Measurements from ENCODE around the gene MDP1. TPM values are rescaled to one million over a fixed set of nuclear protein-coding genes. Genes with fewer than 3 reads are reported as not detected.
A peak's percentile ranks its signal among the peaks of the same experiment; 100 is the strongest.

The MDP1 gene
- total RNA-seq (10 to 100 TPM; 11.0 to 25.5 (median 17.6) TPM), polyA plus RNA-seq (10 to 100 TPM; 30.2 to 39.6 (median 33.6) TPM)
- long read RNA-seq, donor 1, transcript MDP1-201 (6 exons, 730 nt): major isoform, 7 of 13 reads
- long read RNA-seq, donor 1, partial matches to known transcripts: 0 of 13 reads
- long read RNA-seq, donor 1, other reads (novel, unspliced or antisense): 0 of 13 reads
- long read RNA-seq, donor 2, transcript MDP1-201 (6 exons, 730 nt): major isoform, 9 of 12 reads
- long read RNA-seq, donor 2, partial matches to known transcripts: 0 of 12 reads
- long read RNA-seq, donor 2, other reads (novel, unspliced or antisense): 0 of 12 reads

GRCh38 chr14:24215495-24216344 lies at the start of gene MDP1:
Gene MDP1, minus strand, starts transcription at chr14:24216066. Its CDS starts 111 bp downstream, at chr14:24215955.
- Histone ChIP-seq H3K4me3 (peak within 1 kb of the TSS; percentile 60 to 96 (median 77)), H3K36me3 (peaks cover 0 to 40% (median 15%) of the 10 kb centered on the region in 6 donors), H3K27ac (peak within 1 kb of the TSS; percentile 91 to 99 (median 96)), H3K4me1 (peaks cover 24 to 54% (median 48%) of the 10 kb centered on the region in 6 donors), H3K9me3 (no peaks in the 10 kb centered on the region), H3K27me3 (replicated peaks in 1 of 7) (no peaks in the 10 kb centered on the region)
- 0 to 1% (median 0%) methylated on average over 32 to 40 of the region's 40 CpGs for WGBS, 5 donors
- intact Hi-C loops (cut with DNase I; ENCODE audit: low total_unique reads): no loop called here
- peak; percentile 97 for DNase-seq
- TF ChIP-seq POLR2AphosphoS5 (IDR thresholded peaks at IDR 0.05) (peak; percentile 96 to 97 (median 97)), CTCF (IDR thresholded peaks at IDR 0.05 in 8 of 11, conservative IDR thresholded peaks at IDR 0.05 in 3 of 11) (peak in 10 of 11 experiments; percentile 38 to 79 (median 73)), POLR2A (IDR thresholded peaks at IDR 0.05) (peak in 2 of 3 donors; percentile 19 to 77)

DNA sequence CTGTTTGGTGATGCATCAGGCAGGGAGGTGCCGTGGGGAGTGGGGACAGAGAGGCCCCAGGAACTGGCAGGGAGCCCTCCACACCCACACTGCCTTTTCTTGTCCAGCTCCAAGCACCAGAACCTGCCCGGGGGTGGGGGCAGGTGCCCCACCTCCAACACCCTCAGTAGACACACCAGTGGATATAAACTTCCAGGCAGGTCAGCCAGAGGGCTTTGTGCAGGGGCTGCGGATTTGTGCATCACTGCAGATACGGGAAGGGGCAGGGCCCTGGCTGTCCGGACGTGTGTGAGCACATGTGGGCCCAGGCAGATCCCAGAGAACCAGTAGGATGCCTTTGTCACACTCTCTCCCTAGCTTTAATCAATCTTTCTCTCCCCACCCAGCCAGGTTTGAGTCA lies 48.4 kb upstream of the MDP1 start:
- peaks cover 0 to 2% (median 0%) of the 10 kb centered on the region in 6 donors for H3K4me1 ChIP-seq
- H3K36me3 ChIP-seq: peaks cover 0 to 97% (median 41%) of the 10 kb centered on the region in 6 donors
- no peaks in the 10 kb centered on the region for H3K9me3 ChIP-seq
- WGBS, 5 donors: 84 to 92% (median 91%) methylated on average over 5 to 6 of the region's 6 CpGs
- H3K27ac ChIP-seq: no peak overlapping the region
- DNase-seq: no peak
- H3K27me3 ChIP-seq (replicated peaks in 1 of 7): no peaks in the 10 kb centered on the region
- no peak overlapping the region for H3K4me3 ChIP-seq
- intact Hi-C loops (cut with DNase I; ENCODE audit: low total_unique reads): no loop called here
- TF ChIP-seq POLR2AphosphoS5 (IDR thresholded peaks at IDR 0.05): no peak
- no peak for TF ChIP-seq POLR2A (IDR thresholded peaks at IDR 0.05)
- TF ChIP-seq CTCF (IDR thresholded peaks at IDR 0.05 in 8 of 11, conservative IDR thresholded peaks at IDR 0.05 in 3 of 11): no peak

GRCh38 chr14:24263848-24264247 lies 48.0 kb upstream of the MDP1 start:
- WGBS, 5 donors: 81 to 96% (median 88%) methylated on average over 6 of the region's 6 CpGs
- TF ChIP-seq POLR2AphosphoS5 (IDR thresholded peaks at IDR 0.05) (no peak), POLR2A (IDR thresholded peaks at IDR 0.05) (no peak), CTCF (IDR thresholded peaks at IDR 0.05 in 8 of 11, conservative IDR thresholded peaks at IDR 0.05 in 3 of 11) (no peak)
- H3K27me3 ChIP-seq (replicated peaks in 1 of 7): no peaks in the 10 kb centered on the region
- DNase-seq: no peak
- intact Hi-C loops (cut with DNase I; ENCODE audit: low total_unique reads): no loop called here
- no peak overlapping the region for H3K4me3 ChIP-seq
- no peak overlapping the region for H3K27ac ChIP-seq
- no peaks in the 10 kb centered on the region for H3K4me1 ChIP-seq
- peaks cover 0 to 97% (median 38%) of the 10 kb centered on the region in 6 donors for H3K36me3 ChIP-seq
- no peaks in the 10 kb centered on the region for H3K9me3 ChIP-seq

All from spleen (tissue), 13 donors.